ENCODE data around the gene HTATIP2.
"Not testable (repeated sequence)": the region's sequence is repeated elsewhere in the genome, so short reads cannot be mapped to it uniquely, and the experiment has no call there.

The HTATIP2 gene

DNA sequence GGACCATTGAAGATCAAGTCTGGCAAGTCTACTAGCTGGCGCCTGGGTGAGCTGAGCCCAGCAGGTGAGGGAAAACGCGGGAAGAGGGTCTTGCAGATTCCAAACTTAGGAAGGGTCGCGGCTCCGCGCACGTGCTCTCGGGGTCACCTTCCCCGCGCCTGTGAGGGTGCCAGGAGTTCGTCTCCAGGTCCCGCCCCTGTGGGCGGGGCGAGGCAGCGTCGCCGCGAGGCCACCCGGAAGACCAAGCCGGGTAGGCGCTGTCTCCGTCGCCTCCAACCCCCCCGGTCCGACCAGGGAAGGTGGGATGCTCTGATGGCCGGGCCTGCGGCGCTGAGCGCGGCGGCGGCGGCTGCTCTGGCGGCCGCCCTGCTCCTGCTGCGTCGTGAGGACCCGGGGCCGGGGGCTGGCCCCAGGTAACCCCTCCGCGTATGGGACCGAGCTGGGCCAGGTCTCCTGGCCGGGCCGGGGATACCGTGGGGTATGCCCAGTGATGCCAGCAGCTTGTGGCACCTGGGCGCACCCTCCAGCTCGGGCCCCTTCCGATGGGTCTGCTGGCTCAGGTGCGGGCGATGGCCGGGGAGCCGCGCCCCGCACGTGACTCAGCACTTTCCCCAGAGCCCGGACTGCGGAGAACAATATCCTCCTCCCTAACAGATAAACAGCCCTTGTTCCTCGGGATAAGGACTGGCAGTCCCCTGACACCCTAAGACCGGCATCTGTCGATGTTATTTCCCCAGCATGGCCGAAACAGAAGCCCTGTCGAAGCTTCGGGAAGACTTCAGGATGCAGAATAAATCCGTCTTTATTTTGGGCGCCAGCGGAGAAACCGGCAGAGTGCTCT, at the start of gene HTATIP2:
Gene HTATIP2 (plus strand): TSS at position 215 of the 841 bp plus-strand sequence. CDS start 524 bp downstream, at position 739.
- DNase-seq = peak; percentile 81

DNA sequence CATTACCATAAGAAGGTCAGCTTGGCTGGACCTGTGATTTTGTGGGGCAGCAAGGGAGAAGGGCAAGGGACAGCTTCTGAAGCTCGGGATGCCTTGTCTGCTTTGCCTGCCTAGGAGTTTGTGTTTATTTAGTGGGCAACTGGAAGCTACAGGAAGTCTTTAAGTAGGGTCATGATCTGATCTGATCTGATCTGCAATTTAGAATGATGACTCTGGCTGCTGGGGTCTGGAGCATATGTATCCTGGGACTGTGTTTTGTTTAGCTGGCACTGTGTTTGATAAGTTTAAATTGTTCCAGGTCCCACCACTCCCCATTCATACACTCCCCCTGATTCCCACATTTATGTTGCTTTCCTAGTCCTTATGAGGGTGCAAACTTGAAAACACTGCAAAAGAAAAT, 47.7 kb upstream of the HTATIP2 start:
- DNase-seq = no peak

- no peak for DNase-seq
These were observed 42.3 kb upstream of the HTATIP2 start for GRCh38 chr11:20321177-20321576.

GRCh38 chr11:20327377-20327935, 36.1 kb upstream of the HTATIP2 start:
- no peak for DNase-seq

DNA sequence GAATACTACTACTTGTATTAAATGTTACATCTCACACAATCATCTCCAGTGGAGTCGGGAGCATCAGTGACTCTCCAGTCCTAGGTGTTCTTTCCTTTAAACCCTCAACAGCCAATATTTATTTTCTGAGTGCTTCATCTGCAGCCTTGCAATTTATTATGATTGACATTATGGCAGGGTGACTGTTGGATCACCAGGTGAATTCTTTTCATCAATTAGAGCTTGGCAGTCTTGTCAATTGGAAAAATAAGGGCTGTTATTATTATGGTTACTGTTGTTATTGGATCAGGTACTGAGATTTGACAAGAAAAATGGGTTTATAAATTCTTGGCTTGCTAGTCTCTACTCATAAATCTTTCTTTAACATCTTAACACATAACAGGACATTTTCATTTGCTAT, 27.5 kb upstream of the HTATIP2 start:
- no peak for DNase-seq

DNA sequence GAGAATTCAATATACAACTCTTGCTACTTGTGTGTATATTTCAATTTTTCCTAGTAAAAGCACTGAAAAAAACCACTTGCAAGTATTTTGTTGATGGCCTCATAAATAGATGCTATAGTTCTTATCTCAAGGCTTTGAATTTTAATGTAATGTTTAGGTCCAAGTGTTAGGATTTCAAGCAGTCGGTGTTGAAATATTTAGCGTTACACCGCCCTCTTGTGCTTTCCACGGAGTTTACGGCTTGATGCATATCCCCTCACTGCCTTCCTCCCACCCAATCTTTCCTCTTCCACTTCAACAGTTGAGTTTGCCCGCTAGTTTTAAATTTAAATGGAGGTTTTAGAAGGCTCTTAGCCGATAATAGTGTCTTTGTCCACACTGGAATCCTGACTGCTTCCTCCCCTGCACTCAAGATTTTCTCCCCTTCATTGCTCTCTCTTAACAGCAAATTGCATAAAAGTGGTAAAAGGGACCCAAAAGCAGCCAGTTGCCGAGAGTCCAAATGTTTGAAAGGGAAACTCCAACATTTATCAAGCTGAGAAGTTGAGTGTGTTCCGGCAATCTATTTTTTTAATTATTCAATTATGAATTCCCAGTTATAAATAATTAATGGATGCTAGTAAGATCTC, 25.9 kb upstream of the HTATIP2 start:
- no peak for DNase-seq

DNA sequence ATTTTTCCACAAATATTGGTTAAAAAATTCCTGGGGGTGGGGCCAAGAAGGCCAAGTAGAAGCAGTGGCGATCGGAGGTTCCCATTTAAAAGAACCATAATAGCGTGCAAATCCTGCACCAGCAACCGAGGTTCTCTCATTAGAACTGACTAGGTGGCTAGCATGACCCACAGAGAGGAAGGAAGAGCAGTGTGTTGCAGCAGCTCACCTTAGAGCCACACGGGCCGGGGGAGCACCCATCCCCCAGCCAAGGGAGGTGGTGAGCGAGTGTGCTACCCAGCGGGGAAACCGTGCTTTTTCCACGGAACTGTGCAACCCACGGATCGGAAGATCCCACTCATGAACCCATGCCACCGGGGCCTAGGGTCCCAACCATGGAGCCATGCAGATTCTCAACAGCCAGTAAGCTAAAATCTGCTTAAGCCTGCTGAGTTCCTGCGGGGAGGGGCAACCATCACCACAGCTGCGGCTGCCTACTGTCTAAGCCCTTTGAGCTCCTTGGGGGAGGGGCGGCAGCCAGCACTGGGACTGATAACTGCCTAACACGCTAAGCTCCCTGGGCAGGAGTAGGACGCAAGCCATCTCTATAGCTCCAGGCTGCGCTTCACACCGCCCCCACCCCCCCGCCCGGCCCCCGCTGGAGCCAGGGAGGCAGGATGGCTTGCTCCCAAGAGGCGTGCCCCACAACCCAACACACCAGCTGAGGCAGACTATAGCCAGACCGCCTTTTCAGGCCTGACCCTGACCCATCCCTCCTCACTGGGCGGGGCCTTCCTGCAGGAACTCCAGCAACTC, 21.0 kb upstream of the HTATIP2 start:
- no peak for DNase-seq

DNA sequence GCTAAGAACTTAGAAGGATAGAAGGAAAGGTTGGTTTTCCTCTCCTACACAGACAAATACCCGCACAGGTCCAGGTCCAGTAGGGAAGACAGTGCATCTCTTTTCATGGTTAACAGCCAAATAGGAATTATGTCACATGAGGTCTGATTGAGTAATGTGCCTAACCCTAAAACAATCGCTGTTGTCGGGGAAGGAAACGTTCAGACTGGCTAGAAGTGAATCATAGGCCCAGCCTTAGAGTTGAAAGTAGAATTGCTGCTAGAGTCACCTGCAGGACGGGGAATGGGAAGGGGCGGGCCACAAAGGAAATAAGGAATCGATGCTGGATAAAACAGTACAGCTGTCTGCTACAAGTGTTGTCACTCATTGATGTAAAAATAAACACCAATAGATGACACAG, 12.4 kb upstream of the HTATIP2 start:
- DNase-seq = no peak

- no peak for DNase-seq
These were observed 11.7 kb upstream of the HTATIP2 start for GRCh38 chr11:20351751-20352262.

GRCh38 chr11:20353829-20354434, 9.6 kb upstream of the HTATIP2 start:
- no peak for DNase-seq

- DNase-seq = peak; percentile 35
These were observed 8.0 kb upstream of the HTATIP2 start for GRCh38 chr11:20355221-20356219.

- DNase-seq = no peak
These were observed 6.4 kb upstream of the HTATIP2 start for GRCh38 chr11:20357150-20357549.

- DNase-seq = peak; percentile 28
These were observed 2.9 kb upstream of the HTATIP2 start for GRCh38 chr11:20360650-20361049.

GRCh38 chr11:20362481-20362880, 1.0 kb upstream of the HTATIP2 start:
- DNase-seq = no peak

DNA sequence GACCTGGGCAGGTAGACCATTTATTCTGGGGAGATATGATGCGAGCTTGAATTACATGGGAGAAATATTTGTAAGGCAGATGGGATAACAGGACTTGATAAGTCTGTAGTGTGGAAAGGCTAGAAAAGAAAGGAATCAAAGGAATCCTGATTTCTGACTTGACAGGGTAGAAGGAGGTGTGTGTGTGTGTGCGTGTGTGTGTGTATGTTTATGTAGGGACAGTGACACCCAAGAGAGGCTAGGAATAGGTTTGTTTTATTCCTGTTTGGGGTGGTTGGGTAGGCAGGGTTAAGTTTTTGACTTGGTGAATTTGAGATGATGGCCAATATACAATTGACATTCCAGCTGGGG, 390 bp upstream of the HTATIP2 start:
- DNase-seq = no peak

DNA sequence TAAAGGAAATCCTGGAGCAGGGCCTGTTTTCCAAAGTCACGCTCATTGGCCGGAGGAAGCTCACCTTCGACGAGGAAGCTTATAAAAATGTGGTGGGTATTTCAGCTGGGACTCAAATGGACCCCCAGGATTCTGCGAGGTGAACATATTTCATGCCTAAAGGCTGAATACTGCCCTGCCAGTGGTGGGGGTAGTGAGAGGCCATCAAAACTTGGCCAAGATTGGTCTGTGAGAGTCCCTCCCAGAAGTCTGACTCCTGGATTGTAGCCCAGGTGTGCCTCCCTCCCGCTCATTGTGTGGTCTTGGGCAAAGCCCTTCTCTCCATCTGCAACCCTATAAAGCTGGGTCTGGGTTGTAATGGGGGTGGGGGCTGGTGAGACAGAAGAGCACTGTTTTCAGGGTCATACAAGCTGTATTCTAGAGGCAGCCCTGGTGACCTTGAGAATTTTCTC, 853 bp downstream of the HTATIP2 start:
- DNase-seq = no peak

DNA sequence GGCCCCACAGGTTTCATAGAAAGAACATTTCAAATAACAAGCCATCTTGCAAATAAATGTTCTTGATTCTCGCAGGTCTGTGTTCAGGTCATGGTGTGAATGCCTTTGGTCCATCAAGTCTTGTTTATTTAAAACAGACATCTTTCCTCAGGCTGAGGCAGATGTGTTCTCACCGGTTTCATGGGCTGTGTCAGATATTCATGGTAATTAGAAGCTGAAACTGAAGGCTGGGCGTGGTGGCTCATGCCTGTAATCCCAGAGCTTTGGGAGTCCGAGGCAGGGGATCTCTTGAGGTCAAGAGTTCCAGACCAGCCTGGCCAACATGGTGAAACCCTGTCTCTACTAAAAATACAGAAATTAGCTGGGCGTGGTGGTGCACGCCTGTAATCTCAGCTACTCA, 2.0 kb downstream of the HTATIP2 start:
- not testable (repeated sequence) for DNase-seq

DNA sequence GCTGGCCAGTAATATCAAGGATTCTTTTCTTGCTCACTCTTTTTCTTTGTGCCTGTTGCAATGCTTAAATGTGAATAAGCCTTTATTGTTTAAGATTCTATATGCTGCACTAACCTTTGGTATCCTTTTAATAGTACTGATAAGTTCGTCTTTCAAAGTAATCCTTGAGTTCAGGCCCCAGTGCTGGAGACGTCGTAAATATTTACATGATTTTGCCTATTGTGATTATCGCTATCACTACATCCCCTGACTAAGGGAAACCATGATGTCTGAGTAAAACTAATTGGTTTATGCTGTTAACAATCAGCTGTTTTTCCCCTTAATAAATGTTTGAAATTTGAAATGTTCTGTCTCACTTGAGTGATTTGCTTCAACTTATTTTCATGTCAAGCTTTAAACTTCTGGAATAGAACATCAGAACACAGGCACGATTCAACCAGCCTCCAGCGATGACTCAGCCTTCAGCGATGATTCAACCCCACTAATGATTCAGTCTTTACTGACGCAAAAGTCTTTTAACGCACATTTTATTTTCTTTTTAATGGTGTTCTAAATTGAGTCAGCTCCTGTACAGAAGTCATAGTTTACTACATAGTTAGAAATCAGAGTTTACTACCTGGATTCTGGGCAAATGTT, 3.9 kb downstream of the HTATIP2 start:
- peak; percentile 69 for DNase-seq

GRCh38 chr11:20368438-20368837, 4.9 kb downstream of the HTATIP2 start:
- no peak for DNase-seq

DNA sequence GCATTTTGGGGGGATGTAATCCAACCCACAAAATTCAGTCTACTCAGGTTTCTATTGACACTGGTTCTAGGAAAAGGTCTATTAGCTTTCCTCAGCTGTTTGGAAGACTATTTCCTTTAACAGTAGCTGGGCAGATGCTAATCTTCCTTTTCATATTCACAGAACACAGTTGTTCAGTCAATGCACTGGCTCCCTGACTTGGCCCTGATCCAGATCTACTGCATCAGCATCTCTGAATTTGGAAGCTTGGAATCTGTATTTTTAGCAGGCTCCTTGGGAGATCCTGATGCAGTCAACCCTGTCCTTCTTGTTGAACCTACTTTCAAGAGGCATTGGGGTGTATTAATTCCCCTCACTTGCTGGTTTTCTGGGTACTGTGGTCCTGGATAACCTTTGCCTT, 6.3 kb downstream of the HTATIP2 start:
- no peak for DNase-seq

Measured in stimulated activated CD4-positive, alpha-beta T cell treated with anti-CD3 and anti-CD28 coated beads, Interleukin-4, amount 100 ng/mL, for 1 hour (primary cell).